Measurements from ENCODE around the gene MACROD2. TPM values are rescaled to one million over a fixed set of nuclear protein-coding genes. Genes with fewer than 3 reads are reported as not detected.
"Not testable (repeated sequence)": the region's sequence is repeated elsewhere in the genome, so short reads cannot be mapped to it uniquely, and the experiment has no call there.

The MACROD2 gene
- total RNA-seq, 1 donor from 2014 or later, result 2.5 TPM

- DNase-seq (ENCODE audit: extremely low spot score, unreplicated experiment), result no peak
- Mint-ChIP-seq H3K4me3 (ENCODE audit: unreplicated experiment) (no peak overlapping the region), H3K27me3 (ENCODE audit: unreplicated experiment) (no peaks in the 10 kb centered on the region), H3K4me1 (ENCODE audit: unreplicated experiment) (no peaks in the 10 kb centered on the region), H3K27ac (ENCODE audit: unreplicated experiment) (no peak overlapping the region), H3K36me3 (ENCODE audit: unreplicated experiment) (no peaks in the 10 kb centered on the region), H3K9me3 (ENCODE audit: unreplicated experiment) (no peaks in the 10 kb centered on the region)
- TF ChIP-seq, protein P1, sequence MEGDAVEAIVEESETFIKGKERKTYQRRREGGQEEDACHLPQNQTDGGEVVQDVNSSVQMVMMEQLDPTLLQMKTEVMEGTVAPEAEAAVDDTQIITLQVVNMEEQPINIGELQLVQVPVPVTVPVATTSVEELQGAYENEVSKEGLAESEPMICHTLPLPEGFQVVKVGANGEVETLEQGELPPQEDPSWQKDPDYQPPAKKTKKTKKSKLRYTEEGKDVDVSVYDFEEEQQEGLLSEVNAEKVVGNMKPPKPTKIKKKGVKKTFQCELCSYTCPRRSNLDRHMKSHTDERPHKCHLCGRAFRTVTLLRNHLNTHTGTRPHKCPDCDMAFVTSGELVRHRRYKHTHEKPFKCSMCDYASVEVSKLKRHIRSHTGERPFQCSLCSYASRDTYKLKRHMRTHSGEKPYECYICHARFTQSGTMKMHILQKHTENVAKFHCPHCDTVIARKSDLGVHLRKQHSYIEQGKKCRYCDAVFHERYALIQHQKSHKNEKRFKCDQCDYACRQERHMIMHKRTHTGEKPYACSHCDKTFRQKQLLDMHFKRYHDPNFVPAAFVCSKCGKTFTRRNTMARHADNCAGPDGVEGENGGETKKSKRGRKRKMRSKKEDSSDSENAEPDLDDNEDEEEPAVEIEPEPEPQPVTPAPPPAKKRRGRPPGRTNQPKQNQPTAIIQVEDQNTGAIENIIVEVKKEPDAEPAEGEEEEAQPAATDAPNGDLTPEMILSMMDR (IDR thresholded peaks at IDR 0.05), result no peak
Measured at GRCh38 chr20:14449323-14449722, 454.0 kb downstream of the MACROD2 start.

DNA sequence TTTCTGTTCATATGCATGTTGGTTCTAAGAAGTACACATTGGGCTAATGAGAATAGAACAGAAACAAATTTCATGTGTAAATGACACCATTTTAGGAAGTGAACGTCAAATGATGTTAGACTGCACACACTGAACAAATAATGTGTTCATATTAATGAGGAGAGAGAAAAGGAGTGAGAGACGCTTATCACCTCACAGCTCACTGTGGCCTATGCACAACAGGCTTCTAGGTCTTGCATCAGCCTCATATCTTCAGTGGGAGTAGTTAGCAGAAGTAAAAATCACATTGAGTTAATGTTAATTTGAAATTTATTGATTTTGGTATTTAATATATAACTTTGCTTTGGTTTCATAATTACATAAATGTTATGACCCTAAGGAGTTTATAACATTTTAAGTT, 454.9 kb downstream of the MACROD2 start:
- Mint-ChIP-seq H3K4me1 (ENCODE audit: unreplicated experiment) (no peaks in the 10 kb centered on the region), H3K4me3 (ENCODE audit: unreplicated experiment) (no peak overlapping the region), H3K36me3 (ENCODE audit: unreplicated experiment) (no peaks in the 10 kb centered on the region), H3K27ac (ENCODE audit: unreplicated experiment) (no peak overlapping the region), H3K9me3 (ENCODE audit: unreplicated experiment) (no peaks in the 10 kb centered on the region), H3K27me3 (ENCODE audit: unreplicated experiment) (no peaks in the 10 kb centered on the region)
- TF ChIP-seq, protein P1 (IDR thresholded peaks at IDR 0.05), result no peak
- no peak for DNase-seq (ENCODE audit: extremely low spot score, unreplicated experiment)

DNA sequence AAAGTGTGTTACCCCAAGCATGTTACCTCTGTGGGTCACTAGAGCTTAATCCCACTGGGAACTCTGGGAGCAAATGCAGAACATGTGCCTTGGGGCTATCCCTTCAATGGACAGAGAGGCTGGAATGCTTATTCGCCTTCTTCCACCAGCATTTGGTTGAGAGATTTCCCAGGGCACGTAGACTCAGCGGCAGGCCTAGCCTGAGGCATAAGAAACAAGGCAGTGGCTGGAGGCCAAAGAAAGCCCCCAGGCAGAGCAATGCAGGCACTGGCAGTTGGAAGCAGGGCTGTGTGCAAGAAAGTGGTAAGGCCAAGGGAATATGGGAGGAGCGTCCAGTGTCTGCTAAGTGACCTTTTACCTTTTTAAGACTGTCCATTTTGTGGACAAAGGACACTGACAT, 456.1 kb downstream of the MACROD2 start:
- no peak for DNase-seq (ENCODE audit: extremely low spot score, unreplicated experiment)

DNA sequence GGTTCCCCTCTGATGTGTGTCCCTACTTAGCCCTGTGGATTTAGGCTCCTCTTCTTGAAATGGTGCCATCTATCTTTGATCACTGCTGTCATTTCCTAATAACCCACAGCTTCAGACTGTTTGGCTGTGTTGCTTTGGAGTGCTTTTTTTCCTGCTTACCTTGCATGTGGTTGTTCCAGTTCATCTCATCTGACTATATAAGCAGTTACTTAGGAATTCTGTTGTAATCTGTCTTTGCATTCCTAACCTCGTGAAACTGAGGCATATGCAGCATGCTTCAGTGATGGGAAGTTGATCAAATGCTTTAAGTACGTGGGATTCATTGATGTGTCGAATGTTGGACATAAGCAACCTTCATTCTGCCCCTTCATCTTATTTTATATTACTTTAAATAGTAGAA, 457.9 kb downstream of the MACROD2 start:
- Mint-ChIP-seq H3K4me1 (ENCODE audit: unreplicated experiment) (no peaks in the 10 kb centered on the region), H3K27ac (ENCODE audit: unreplicated experiment) (no peak overlapping the region), H3K36me3 (ENCODE audit: unreplicated experiment) (no peaks in the 10 kb centered on the region), H3K27me3 (ENCODE audit: unreplicated experiment) (no peaks in the 10 kb centered on the region), H3K9me3 (ENCODE audit: unreplicated experiment) (no peaks in the 10 kb centered on the region), H3K4me3 (ENCODE audit: unreplicated experiment) (no peak overlapping the region)
- TF ChIP-seq, protein P1 (IDR thresholded peaks at IDR 0.05), result no peak
- no peak for DNase-seq (ENCODE audit: extremely low spot score, unreplicated experiment)

More for the DNA sequence above, 456.1 kb downstream of the MACROD2 start:
- Mint-ChIP-seq H3K27me3 (ENCODE audit: unreplicated experiment) (no peaks in the 10 kb centered on the region), H3K9me3 (ENCODE audit: unreplicated experiment) (no peaks in the 10 kb centered on the region), H3K27ac (ENCODE audit: unreplicated experiment) (no peak overlapping the region), H3K36me3 (ENCODE audit: unreplicated experiment) (no peaks in the 10 kb centered on the region), H3K4me3 (ENCODE audit: unreplicated experiment) (no peak overlapping the region), H3K4me1 (ENCODE audit: unreplicated experiment) (no peaks in the 10 kb centered on the region)
- TF ChIP-seq, protein P1 (IDR thresholded peaks at IDR 0.05), result no peak

DNA sequence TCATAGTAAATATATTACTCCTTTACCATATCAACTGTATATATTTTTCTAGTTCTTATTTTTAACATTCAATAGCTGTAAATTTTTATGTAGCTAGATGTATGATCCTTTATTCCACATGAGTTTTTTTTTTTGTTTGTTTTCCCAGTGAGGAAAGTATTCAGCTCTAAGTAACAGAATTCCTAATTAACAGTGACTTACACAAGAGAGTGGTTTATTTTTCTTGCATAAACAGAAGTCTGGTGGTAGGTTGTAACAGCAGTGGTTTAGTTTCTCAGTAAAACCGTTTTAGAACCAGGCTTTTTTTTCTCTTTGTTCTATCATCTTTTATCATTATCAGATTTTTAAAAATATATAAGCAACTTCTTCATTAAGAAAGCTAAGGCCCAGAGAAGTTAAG, 459.0 kb downstream of the MACROD2 start:
- no peak for DNase-seq (ENCODE audit: extremely low spot score, unreplicated experiment)
- Mint-ChIP-seq H3K4me3 (ENCODE audit: unreplicated experiment) (no peak overlapping the region), H3K4me1 (ENCODE audit: unreplicated experiment) (no peaks in the 10 kb centered on the region), H3K9me3 (ENCODE audit: unreplicated experiment) (no peaks in the 10 kb centered on the region), H3K36me3 (ENCODE audit: unreplicated experiment) (no peaks in the 10 kb centered on the region), H3K27me3 (ENCODE audit: unreplicated experiment) (no peaks in the 10 kb centered on the region), H3K27ac (ENCODE audit: unreplicated experiment) (no peak overlapping the region)
- TF ChIP-seq, protein P1 (IDR thresholded peaks at IDR 0.05), result no peak

DNA sequence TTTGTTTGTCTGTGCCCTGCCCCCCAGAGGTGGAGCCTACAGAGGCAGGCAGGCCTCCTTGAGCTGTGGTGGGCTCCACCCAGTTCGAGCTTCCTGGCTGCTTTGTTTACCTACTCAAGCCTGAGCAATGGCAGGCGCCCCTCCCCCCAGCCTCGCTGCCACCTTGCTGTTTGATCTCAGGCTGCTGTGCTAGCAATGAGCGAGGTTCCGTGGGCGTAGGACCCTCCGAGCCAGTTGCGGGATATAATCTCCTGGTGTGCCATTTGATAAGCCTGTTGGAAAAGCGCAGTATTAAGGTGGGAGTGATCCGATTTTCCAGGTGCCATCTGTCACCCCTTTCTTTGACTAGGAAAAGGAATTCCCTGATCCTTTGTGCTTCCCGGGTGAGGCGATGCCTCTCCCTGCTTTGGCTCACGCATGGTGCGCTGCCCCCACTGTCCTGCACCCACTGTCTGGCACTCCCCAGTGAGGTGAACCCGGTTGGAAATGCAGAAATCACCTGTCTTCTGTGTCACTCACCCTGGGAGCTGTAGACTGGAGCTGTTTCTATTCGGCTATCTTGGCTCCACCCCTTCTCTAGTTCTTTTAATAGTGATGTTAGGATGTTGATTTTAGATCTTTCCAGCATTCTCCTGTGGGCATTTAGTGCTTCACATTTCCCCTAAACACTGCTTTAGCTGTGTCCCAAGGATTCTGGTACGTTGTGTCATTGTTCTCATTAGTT, 471.9 kb downstream of the MACROD2 start:
- DNase-seq (ENCODE audit: extremely low spot score, unreplicated experiment); H3K4me3 Mint-ChIP-seq (ENCODE audit: unreplicated experiment); H3K4me1 Mint-ChIP-seq (ENCODE audit: unreplicated experiment); H3K27me3 Mint-ChIP-seq (ENCODE audit: unreplicated experiment); H3K27ac Mint-ChIP-seq (ENCODE audit: unreplicated experiment); H3K36me3 Mint-ChIP-seq (ENCODE audit: unreplicated experiment): not testable (repeated sequence)
- H3K9me3 Mint-ChIP-seq (ENCODE audit: unreplicated experiment), result peaks cover 19% of the 10 kb centered on the region

Data from osteocyte (in vitro differentiated cells).